ENCODE measurements around the gene APOL1.
"Not testable (repeated sequence)": the region's sequence is repeated elsewhere in the genome, so short reads cannot be mapped to it uniquely, and the experiment has no call there.

The APOL1 gene

GRCh38 chr22:36284171-36284571 lies 31.2 kb downstream of the APOL1 start:
- DNase-seq (ENCODE audit: insufficient read length, low spot score) (no peak), FAIRE-seq (no peak)
- TF ChIP-seq POLR2A (IDR thresholded peaks at IDR 0.05; ENCODE audit: low read depth, low read length) = no peak
- TF ChIP-seq POU2F2 (IDR thresholded peaks at IDR 0.05; ENCODE audit: low read depth, low read length) = no peak
- no peak for TF ChIP-seq SPI1 (IDR thresholded peaks at IDR 0.05; ENCODE audit: low read depth, low read length)
- TF ChIP-seq TAF1 (IDR thresholded peaks at IDR 0.05; ENCODE audit: low read depth, low read length) = no peak
- no peak for TF ChIP-seq POLR2AphosphoS5 (IDR thresholded peaks at IDR 0.05; ENCODE audit: low read depth, low read length)
- no peak for TF ChIP-seq PAX5 (IDR thresholded peaks at IDR 0.05; ENCODE audit: insufficient read depth, low read length, severe bottlenecking)

GRCh38 chr22:36285017-36285416 lies 32.1 kb downstream of the APOL1 start:
- DNase-seq (ENCODE audit: insufficient read length, low spot score) (no peak), FAIRE-seq (no peak)
- TF ChIP-seq POLR2AphosphoS5 (IDR thresholded peaks at IDR 0.05; ENCODE audit: low read depth, low read length) = no peak
- TF ChIP-seq POU2F2 (IDR thresholded peaks at IDR 0.05; ENCODE audit: low read depth, low read length) = no peak
- TF ChIP-seq POLR2A (IDR thresholded peaks at IDR 0.05; ENCODE audit: low read depth, low read length) = no peak
- no peak for TF ChIP-seq PAX5 (IDR thresholded peaks at IDR 0.05; ENCODE audit: insufficient read depth, low read length, severe bottlenecking)
- no peak for TF ChIP-seq SPI1 (IDR thresholded peaks at IDR 0.05; ENCODE audit: low read depth, low read length)
- no peak for TF ChIP-seq TAF1 (IDR thresholded peaks at IDR 0.05; ENCODE audit: low read depth, low read length)

GRCh38 chr22:36285545-36285944 lies 32.6 kb downstream of the APOL1 start:
- DNase-seq (ENCODE audit: insufficient read length, low spot score) (no peak), FAIRE-seq (no peak)
- no peak for TF ChIP-seq SPI1 (IDR thresholded peaks at IDR 0.05; ENCODE audit: low read depth, low read length)
- TF ChIP-seq POLR2AphosphoS5 (IDR thresholded peaks at IDR 0.05; ENCODE audit: low read depth, low read length) = no peak
- no peak for TF ChIP-seq POU2F2 (IDR thresholded peaks at IDR 0.05; ENCODE audit: low read depth, low read length)
- TF ChIP-seq PAX5 (IDR thresholded peaks at IDR 0.05; ENCODE audit: insufficient read depth, low read length, severe bottlenecking) = no peak
- TF ChIP-seq POLR2A (IDR thresholded peaks at IDR 0.05; ENCODE audit: low read depth, low read length) = no peak
- TF ChIP-seq TAF1 (IDR thresholded peaks at IDR 0.05; ENCODE audit: low read depth, low read length) = no peak

GRCh38 chr22:36286096-36286957 lies 33.4 kb downstream of the APOL1 start:
- peak; percentile 77 for FAIRE-seq
- TF ChIP-seq SPI1 (IDR thresholded peaks at IDR 0.05; ENCODE audit: low read depth, low read length) (no peak), POLR2A (IDR thresholded peaks at IDR 0.05; ENCODE audit: low read depth, low read length) (no peak), POU2F2 (IDR thresholded peaks at IDR 0.05; ENCODE audit: low read depth, low read length) (no peak), TAF1 (IDR thresholded peaks at IDR 0.05; ENCODE audit: low read depth, low read length) (no peak), POLR2AphosphoS5 (IDR thresholded peaks at IDR 0.05; ENCODE audit: low read depth, low read length) (no peak), PAX5 (IDR thresholded peaks at IDR 0.05; ENCODE audit: insufficient read depth, low read length, severe bottlenecking) (no peak)

GRCh38 chr22:36287881-36288515 lies 35.1 kb downstream of the APOL1 start:
- no peak for DNase-seq (ENCODE audit: insufficient read length, low spot score)
- FAIRE-seq = no peak

More at GRCh38 chr22:36286096-36286957, 33.4 kb downstream of the APOL1 start:
- peak; percentile 81 for DNase-seq (ENCODE audit: insufficient read length, low spot score)

GRCh38 chr22:36288571-36289405 lies 35.9 kb downstream of the APOL1 start:
- TF ChIP-seq TAF1 (IDR thresholded peaks at IDR 0.05; ENCODE audit: low read depth, low read length) = no peak
- no peak for TF ChIP-seq SPI1 (IDR thresholded peaks at IDR 0.05; ENCODE audit: low read depth, low read length)
- no peak for TF ChIP-seq POLR2AphosphoS5 (IDR thresholded peaks at IDR 0.05; ENCODE audit: low read depth, low read length)
- TF ChIP-seq POU2F2 (IDR thresholded peaks at IDR 0.05; ENCODE audit: low read depth, low read length) = no peak
- TF ChIP-seq POLR2A (IDR thresholded peaks at IDR 0.05; ENCODE audit: low read depth, low read length) = no peak
- no peak for TF ChIP-seq PAX5 (IDR thresholded peaks at IDR 0.05; ENCODE audit: insufficient read depth, low read length, severe bottlenecking)
- FAIRE-seq (no peak), DNase-seq (ENCODE audit: insufficient read length, low spot score) (no peak)

More at GRCh38 chr22:36287881-36288515, 35.1 kb downstream of the APOL1 start:
- no peak for TF ChIP-seq TAF1 (IDR thresholded peaks at IDR 0.05; ENCODE audit: low read depth, low read length)
- TF ChIP-seq SPI1 (IDR thresholded peaks at IDR 0.05; ENCODE audit: low read depth, low read length) = no peak
- no peak for TF ChIP-seq POLR2A (IDR thresholded peaks at IDR 0.05; ENCODE audit: low read depth, low read length)
- TF ChIP-seq PAX5 (IDR thresholded peaks at IDR 0.05; ENCODE audit: insufficient read depth, low read length, severe bottlenecking) = no peak
- TF ChIP-seq POLR2AphosphoS5 (IDR thresholded peaks at IDR 0.05; ENCODE audit: low read depth, low read length) = no peak
- no peak for TF ChIP-seq POU2F2 (IDR thresholded peaks at IDR 0.05; ENCODE audit: low read depth, low read length)

GRCh38 chr22:36289406-36289870 lies 36.5 kb downstream of the APOL1 start:
- DNase-seq (ENCODE audit: insufficient read length, low spot score) = no peak
- no peak for FAIRE-seq
- no peak for TF ChIP-seq SPI1 (IDR thresholded peaks at IDR 0.05; ENCODE audit: low read depth, low read length)
- TF ChIP-seq POLR2AphosphoS5 (IDR thresholded peaks at IDR 0.05; ENCODE audit: low read depth, low read length) = no peak
- TF ChIP-seq POLR2A (IDR thresholded peaks at IDR 0.05; ENCODE audit: low read depth, low read length) = no peak
- no peak for TF ChIP-seq POU2F2 (IDR thresholded peaks at IDR 0.05; ENCODE audit: low read depth, low read length)
- no peak for TF ChIP-seq TAF1 (IDR thresholded peaks at IDR 0.05; ENCODE audit: low read depth, low read length)
- TF ChIP-seq PAX5 (IDR thresholded peaks at IDR 0.05; ENCODE audit: insufficient read depth, low read length, severe bottlenecking) = no peak

- not testable (repeated sequence) for DNase-seq (ENCODE audit: insufficient read length, low spot score); FAIRE-seq
Measured at GRCh38 chr22:36289948-36290371, 37.0 kb downstream of the APOL1 start.

GRCh38 chr22:36290391-36291075 lies 37.6 kb downstream of the APOL1 start:
- not testable (repeated sequence) for DNase-seq (ENCODE audit: insufficient read length, low spot score); FAIRE-seq

Data from GM12891 (cell line).